Kidney (tissue), 11 donors: ENCODE measurements around the gene POLR2J2. TPM values are rescaled to one million over a fixed set of nuclear protein-coding genes. Genes with fewer than 3 reads are reported as not detected.
"Not testable (repeated sequence)": the region's sequence is repeated elsewhere in the genome, so short reads cannot be mapped to it uniquely, and the experiment has no call there.

Source experiments
- DNase-seq, 5 donors: peaks; one replicate each; pipeline ENCODE4 v3.0.0-alpha.2; 2013 to 2020
- FAIRE-seq: peaks from 2 replicates; lab custom pipeline; 2012; peaks lifted over from hg19 to GRCh38; lab: Jason Lieb, UNC
- H3K27ac ChIP-seq, 2 donors: one replicate each; pipeline ENCODE4 v1.7.0; 2013; ENCODE audit warnings: low read depth in 2 of 2, low read length in 2 of 2, inconsistent platforms in 1 of 2
- H3K27me3 ChIP-seq: one replicate; pipeline ENCODE4 v1.7.1; 2013; ENCODE audit warnings: low read length, inconsistent platforms; ENCODE audit not compliant: control insufficient read depth, insufficient read depth
- H3K36me3 ChIP-seq, 3 donors: one replicate each; pipeline versions ENCODE4 v1.7.0 to v1.7.1; 2013; ENCODE audit warnings: low read length in 3 of 3, control low read depth in 1 of 3, inconsistent platforms in 1 of 3; ENCODE audit not compliant: insufficient read depth in 3 of 3, control insufficient read depth in 2 of 3
- H3K4me1 ChIP-seq, 3 donors: one replicate each; pipeline versions ENCODE4 v1.7.0 to v1.7.1; 2013; ENCODE audit warnings: low read length in 3 of 3, inconsistent platforms in 1 of 3, low read depth in 1 of 3; ENCODE audit not compliant: control insufficient read depth in 2 of 3, insufficient read depth in 2 of 3
- H3K4me3 ChIP-seq, 3 donors: one replicate each; pipeline versions ENCODE4 v1.7.0 to v1.8.1; 2013; ENCODE audit warnings: low read length in 3 of 3, control low read depth in 1 of 3, inconsistent platforms in 1 of 3
- H3K9ac ChIP-seq, 3 donors: one replicate each; pipeline versions ENCODE4 v1.7.0 to v1.7.1; 2013; ENCODE audit warnings: low read length in 3 of 3, control low read depth in 1 of 3, inconsistent platforms in 1 of 3
- H3K9me3 ChIP-seq, 3 donors: one replicate each; pipeline versions ENCODE4 v1.7.0 to v1.7.1; 2013; ENCODE audit warnings: low read length in 3 of 3, control low read depth in 1 of 3, inconsistent platforms in 1 of 3; ENCODE audit not compliant: control insufficient read depth in 2 of 3, insufficient read depth in 1 of 3
- intact Hi-C: fragments of 100-400 bp; cut with DNase I; formaldehyde crosslinking; loops from one replicate; pipeline ENCODE4 v1.11.1; 2022
- polyA plus RNA-seq: library from polyadenylated mRNA; stranded (reverse); fragments of 350-450 nt; fragmentation: Illumina TruSeq; extraction: RNeasy Lipid Tissue Mini Kit (QIAGEN cat#74804); gene quantifications from one replicate; pipeline ENCODE4 v1.2.3, GENCODE V29; 2014; ENCODE audit warnings: low read depth, low replicate concordance; ENCODE audit not compliant: insufficient read depth
- total RNA-seq: library from RNA; stranded (reverse); fragmentation: NEBNext Ultra II Directional; extraction: Animal tissue kit (Norgen Biotek cat#: 25700); gene quantifications from one replicate; pipeline ENCODE4 v1.2.1, GENCODE V29; 2021
- donor health status: control.
- donor health status: control.
- donor health status: DM: yes; HTN: yes; CAD: no.
- donor health status: Normal renal cell carcinoma (clear cell type).

Gene POLR2J2
- total and polyA plus RNA-seq, 2 donors from 2014 or later = 0.62 to 10.5 TPM

DNA sequence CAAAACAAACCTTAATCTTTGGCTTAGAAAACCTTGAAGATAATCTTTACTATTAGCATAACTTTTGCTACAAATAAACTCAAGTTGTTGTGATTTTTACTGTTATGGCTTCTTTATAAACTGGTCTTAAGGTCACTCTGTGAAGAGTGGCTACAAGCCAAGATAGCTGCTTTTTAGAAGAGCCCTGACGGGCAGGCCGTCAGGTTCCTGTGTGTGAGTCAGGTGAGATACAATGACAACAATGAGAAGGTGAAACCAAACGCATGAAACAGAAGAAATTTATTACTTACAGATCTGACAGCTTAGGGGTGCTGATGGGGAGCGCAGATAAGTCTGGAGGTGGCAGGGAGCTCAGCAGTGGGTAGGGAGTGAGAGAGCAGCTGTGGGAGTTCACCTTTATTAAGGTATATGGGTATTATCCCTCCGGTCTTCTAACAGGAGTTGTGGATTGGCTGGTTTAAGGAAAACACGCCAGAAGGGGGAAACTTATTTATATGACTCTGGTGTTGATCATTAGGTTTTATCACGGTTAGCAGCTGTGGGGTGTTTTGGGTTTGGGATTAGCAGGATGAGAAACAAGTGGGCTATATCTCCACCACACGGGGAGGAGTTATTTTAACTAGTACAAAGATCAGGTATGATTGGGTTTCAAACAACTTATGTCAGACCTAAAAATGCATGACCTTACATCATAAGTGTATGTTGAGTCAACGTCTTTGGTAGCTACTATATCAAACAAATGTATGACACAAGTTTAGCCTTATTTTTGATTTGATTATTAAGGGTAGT, 27.7 kb upstream of the POLR2J2 start:
- intact Hi-C loops, DNase-seq, FAIRE-seq: not testable (repeated sequence)

DNA sequence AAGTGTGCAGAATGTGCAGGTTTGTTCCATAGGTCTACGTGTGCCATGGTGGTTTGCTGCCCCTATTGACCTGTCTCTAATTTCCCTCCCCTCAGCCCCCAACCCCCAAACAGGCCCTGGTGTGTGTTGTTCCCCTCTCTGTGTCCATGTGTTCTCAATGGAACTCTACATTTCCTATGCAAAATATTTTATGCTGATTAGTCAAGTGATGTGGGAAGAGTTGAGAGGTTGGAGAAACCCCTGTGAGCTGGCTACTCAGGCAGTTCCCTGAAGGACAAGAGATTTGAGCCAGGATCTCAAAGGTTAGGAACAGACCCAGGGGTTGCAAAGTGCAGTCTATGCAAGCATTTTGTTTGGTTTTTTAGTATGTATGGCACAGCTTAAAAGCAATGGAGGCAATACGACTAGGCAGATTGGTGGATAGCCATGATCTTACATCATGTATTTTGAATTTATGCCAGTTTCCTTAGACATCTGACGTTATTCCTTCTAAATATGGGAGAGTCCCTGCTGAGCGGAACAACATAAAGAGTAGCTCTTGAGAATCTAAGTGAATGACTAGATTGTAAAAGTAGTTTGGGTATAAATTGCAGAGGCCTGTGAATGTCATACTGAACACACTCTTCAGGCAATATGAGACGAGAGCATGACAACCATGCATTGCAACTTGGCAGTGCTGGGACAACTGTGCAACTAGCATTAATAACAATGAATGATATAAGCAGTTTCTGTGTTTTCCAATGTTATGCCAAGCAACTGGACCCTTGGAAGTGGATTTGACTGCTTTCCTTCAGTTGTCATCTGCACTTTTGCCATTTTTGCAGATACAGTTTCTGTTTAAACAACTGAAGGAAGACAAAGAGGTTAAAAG, 26.4 kb upstream of the POLR2J2 start:
- H3K27me3 ChIP-seq, H3K36me3 ChIP-seq, H3K27ac ChIP-seq, H3K4me1 ChIP-seq, H3K9ac ChIP-seq, intact Hi-C loops, DNase-seq, H3K4me3 ChIP-seq, FAIRE-seq, H3K9me3 ChIP-seq: not testable (repeated sequence)

More for the DNA sequence above, 27.7 kb upstream of the POLR2J2 start:
- H3K4me1 ChIP-seq, H3K4me3 ChIP-seq, H3K9ac ChIP-seq, H3K9me3 ChIP-seq, H3K36me3 ChIP-seq, H3K27me3 ChIP-seq, H3K27ac ChIP-seq: not testable (repeated sequence)

DNA sequence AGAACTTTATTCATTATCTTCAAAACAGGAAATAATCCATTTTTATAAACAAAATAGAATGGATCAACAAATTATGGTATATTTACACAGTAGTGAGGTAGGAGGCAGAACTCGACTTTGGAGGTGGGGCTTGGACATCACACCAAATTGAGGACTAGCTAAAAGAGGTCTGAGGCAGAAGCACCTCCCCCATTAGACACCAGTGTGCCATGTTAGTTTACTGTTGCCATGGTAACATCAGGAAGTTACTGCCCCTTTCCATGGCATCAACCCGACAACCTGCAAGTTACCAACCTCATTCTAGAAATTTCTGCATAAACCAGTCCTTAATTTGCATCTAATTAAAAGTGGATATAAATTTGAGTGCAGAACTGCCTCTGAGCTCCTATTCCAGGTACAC, 24.5 kb upstream of the POLR2J2 start:
- FAIRE-seq, H3K27ac ChIP-seq, H3K9me3 ChIP-seq, DNase-seq, H3K27me3 ChIP-seq, intact Hi-C loops, H3K4me1 ChIP-seq, H3K9ac ChIP-seq, H3K36me3 ChIP-seq, H3K4me3 ChIP-seq: not testable (repeated sequence)

DNA sequence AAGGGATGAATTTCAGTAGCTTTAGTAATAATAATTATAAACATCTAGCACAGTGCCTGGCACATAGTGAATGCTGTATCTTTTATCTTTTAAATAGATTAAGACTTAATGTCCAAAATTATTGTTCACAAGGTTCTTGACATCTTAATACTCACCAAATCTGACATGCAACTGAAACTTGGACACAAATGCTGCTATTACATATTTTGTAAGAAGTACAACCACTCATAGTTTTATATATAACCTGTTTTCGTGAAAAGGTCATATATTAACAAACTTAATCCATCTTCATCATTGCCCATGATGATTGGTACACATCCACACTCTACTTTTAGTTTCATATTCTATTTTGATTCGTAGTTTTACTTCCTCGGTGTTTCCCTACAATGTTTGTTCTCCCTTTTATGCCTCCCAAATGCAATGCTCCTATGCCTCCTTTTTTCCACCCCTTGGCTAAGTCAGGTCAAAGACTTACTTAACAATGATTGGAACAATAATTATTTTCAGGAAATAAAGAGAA, 23.6 kb upstream of the POLR2J2 start:
- FAIRE-seq, intact Hi-C loops, H3K9ac ChIP-seq, H3K36me3 ChIP-seq, H3K27me3 ChIP-seq, H3K27ac ChIP-seq, H3K4me3 ChIP-seq, H3K9me3 ChIP-seq, H3K4me1 ChIP-seq, DNase-seq: not testable (repeated sequence)

DNA sequence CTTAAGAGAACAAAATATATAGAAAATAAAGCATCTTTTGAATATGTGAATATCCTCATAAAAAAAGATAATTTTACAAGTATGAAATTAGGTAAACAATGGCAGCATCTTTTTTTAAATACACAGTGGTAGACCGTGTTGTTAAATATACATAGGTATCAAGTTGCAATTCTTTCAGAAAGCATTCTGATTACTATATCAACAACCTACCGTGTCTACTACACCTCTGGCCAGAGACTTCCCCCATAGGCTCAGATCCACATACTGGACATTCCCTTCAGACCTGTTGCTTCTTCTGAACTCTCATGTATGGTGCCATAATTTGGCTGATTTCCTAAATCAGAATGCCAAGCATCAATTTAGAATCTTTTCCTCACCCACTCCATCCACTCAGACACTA, 22.5 kb upstream of the POLR2J2 start:
- H3K4me3 ChIP-seq, FAIRE-seq, H3K9ac ChIP-seq, H3K4me1 ChIP-seq, DNase-seq, H3K27ac ChIP-seq, H3K9me3 ChIP-seq, H3K36me3 ChIP-seq, H3K27me3 ChIP-seq, intact Hi-C loops: not testable (repeated sequence)

DNA sequence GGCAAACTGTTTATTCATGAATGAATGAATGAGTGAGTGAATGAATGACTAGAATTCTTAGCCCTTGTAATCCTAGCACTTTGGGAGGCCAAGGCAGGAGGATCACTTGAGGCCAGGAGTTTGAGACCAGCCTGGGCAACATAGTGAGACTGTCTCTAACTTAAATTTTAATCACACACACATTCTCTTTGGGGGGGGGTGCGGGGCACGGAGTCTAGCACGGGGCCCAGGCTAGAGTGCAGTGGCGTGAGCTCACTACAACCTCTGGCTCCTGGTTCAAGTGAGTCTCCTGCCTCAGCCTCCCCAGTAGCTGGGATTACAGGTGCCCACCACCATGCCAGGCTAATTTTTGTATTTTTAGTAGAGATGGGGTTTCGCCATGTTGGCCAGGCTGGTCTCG, 19.1 kb upstream of the POLR2J2 start:
- H3K9me3 ChIP-seq, H3K4me1 ChIP-seq, DNase-seq, H3K27ac ChIP-seq, H3K4me3 ChIP-seq, H3K36me3 ChIP-seq, H3K9ac ChIP-seq, FAIRE-seq, H3K27me3 ChIP-seq, intact Hi-C loops: not testable (repeated sequence)

DNA sequence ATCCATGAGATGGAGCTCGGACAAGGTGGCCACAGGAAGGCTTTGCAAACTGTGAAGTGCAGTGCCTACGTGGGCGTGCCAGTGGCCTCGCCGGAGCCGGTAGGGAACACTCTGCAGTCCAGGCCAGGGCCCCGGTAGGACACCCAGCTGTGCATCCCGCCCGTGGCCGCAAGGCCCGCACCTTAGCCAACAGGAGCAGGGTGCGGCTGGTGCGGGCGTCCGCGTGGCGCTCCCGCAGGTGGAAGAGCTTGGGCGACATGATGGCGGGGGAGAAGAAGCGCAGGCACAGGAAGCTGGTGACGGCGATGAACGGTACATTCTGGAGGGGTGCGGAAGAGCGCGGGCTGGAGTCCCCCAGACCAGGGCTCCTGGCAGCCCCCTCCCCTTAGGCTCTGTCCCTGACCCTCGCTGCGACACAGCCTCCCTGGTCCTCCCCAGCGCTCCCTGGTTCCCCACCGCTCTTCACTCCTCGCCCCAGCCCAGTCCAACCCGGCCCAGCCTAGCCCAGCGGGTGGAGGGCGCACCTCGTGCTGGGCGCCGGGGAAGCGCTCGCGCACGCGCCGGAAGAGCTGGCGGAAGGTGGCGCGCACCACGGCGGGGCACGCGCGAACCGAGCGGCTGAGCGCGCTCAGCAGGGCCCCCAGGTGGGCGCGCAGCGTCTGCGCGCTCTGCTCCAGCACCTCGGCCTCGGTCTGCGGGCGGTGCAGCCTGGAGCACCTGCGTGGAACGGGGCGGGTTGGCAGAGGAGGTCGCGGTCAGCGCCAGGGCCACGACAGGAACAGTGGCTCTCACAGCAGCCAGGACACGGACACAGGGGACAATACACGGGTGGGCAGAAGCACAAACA, 18.2 kb upstream of the POLR2J2 start:
- H3K27me3 ChIP-seq, H3K9ac ChIP-seq, H3K36me3 ChIP-seq, H3K4me3 ChIP-seq, H3K4me1 ChIP-seq, FAIRE-seq, intact Hi-C loops, H3K9me3 ChIP-seq, DNase-seq, H3K27ac ChIP-seq: not testable (repeated sequence)
